Measurements from ENCODE around the gene PPP1R9B. TPM values are rescaled to one million over a fixed set of nuclear protein-coding genes. Genes with fewer than 3 reads are reported as not detected.

Gene PPP1R9B
- total RNA-seq, 1 donor from 2014 or later: 176 TPM

DNA sequence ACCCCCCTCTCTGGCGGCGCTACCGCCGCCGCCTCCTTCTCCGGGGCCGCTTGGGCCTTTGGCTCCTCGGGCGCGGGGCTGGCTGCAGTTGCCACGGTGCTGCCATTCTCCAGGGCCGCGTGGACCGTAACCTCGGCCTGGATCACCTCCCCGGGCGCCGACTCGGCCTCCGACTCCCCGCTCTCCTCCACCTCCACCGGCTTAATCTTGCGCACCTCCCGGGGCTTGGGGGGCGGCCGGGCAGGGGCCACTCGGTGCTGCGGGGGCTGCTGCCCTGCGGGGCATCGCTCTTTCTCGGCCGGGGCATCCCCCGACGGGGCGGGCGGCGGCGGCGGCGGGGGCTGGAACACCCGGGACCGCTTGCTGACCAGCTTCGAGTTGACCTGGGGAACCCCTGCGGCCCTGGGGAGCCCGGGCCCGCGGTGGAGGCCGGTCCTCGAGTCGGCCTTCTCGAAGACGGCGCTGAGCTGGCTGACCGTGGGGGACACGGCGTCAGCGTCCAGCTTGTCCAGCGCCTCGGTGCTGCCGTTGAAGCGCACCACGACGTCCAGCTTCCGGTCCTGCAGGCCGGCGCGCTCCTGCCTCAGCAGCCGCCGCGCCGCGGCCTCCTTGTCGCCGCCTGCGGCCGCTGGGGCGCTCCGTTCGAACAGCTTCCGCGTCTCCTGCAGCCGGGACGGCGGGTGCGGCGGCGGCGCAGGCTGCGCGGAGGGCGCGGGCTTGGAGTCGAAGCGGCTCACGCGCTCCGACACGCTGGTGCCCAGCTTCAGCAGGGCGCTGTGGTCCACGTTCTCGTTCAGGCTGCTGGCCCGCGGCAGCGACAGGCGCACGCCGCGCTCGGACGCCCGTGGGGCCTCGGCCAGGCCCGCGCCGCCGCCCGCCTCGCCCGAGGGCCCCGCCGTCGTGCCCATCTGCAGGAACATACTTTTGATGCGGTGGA, 792 bp downstream of the PPP1R9B start:
- peak overlapping the region; percentile 66 for H3K27ac Mint-ChIP-seq (ENCODE audit: unreplicated experiment)
- H3K27me3 Mint-ChIP-seq (ENCODE audit: unreplicated experiment): no peaks in the 10 kb centered on the region
- peak overlapping the region; percentile 86 for H3K4me3 Mint-ChIP-seq (ENCODE audit: unreplicated experiment)
- H3K36me3 Mint-ChIP-seq (ENCODE audit: unreplicated experiment): peaks cover 11% of the 10 kb centered on the region
- peaks cover 37% of the 10 kb centered on the region for H3K4me1 Mint-ChIP-seq (ENCODE audit: unreplicated experiment)
- no peak for TF ChIP-seq CTCF (IDR thresholded peaks at IDR 0.05)
- DNase-seq (ENCODE audit: extremely low spot score, unreplicated experiment): no peak
- no peaks in the 10 kb centered on the region for H3K9me3 Mint-ChIP-seq (ENCODE audit: unreplicated experiment)

- no peak for TF ChIP-seq CTCF (IDR thresholded peaks at IDR 0.05)
- Mint-ChIP-seq H3K27ac (ENCODE audit: unreplicated experiment) (peak overlapping the region; percentile 66), H3K4me3 (ENCODE audit: unreplicated experiment) (peak overlapping the region; percentile 86), H3K9me3 (ENCODE audit: unreplicated experiment) (no peaks in the 10 kb centered on the region), H3K36me3 (ENCODE audit: unreplicated experiment) (peaks cover 17% of the 10 kb centered on the region), H3K27me3 (ENCODE audit: unreplicated experiment) (no peaks in the 10 kb centered on the region), H3K4me1 (ENCODE audit: unreplicated experiment) (peaks cover 41% of the 10 kb centered on the region)
- DNase-seq (ENCODE audit: extremely low spot score, unreplicated experiment): no peak
Measured at GRCh38 chr17:50149091-50149416, 1.4 kb downstream of the PPP1R9B start.

DNA sequence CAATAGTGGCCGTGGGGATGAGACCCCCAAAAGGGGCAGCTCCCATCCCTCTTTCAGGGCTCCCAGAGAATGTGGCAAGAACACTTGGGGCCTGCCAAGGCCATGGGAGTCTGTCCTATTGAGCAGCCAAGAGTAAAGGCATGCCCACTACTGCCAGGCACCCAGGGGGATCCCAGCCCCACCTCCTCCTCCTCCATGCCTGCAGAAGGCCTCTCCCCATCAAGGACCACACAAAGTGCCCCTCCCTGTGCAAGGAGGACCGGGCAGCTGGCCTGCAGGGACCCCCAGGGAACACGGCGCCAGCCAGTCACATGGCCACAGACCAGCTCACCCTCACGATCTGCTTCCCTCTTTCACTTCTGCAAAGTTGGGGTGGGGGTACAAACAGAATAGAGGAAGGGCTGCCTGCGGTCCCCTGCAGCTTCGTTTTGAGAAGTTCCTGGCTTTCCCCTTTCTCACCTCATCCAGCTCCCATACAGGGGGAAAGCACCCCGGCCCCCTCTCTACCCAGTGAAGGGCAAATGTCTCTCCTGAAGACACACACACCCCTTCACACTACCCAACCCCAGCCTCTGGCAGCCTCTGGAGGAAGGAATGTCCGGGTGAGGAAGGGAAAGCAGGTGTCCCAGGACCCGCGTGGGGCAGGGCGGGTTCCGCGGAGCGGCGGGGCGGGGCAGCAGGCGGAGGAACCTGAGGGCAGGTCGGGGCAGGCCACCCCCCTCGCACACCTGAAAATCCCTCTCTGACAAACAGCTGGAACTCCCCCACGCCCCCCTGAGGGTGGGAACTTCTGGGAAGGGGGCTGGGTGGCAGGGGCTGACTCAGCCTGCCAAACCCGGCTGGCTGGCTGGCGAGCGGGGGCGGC, 2.0 kb downstream of the PPP1R9B start:
- Mint-ChIP-seq H3K36me3 (ENCODE audit: unreplicated experiment) (peaks cover 20% of the 10 kb centered on the region), H3K4me1 (ENCODE audit: unreplicated experiment) (peaks cover 42% of the 10 kb centered on the region), H3K27me3 (ENCODE audit: unreplicated experiment) (no peaks in the 10 kb centered on the region), H3K27ac (ENCODE audit: unreplicated experiment) (peak overlapping the region; percentile 79), H3K4me3 (ENCODE audit: unreplicated experiment) (peak overlapping the region; percentile 91), H3K9me3 (ENCODE audit: unreplicated experiment) (no peaks in the 10 kb centered on the region)
- DNase-seq (ENCODE audit: extremely low spot score, unreplicated experiment): no peak
- TF ChIP-seq CTCF (IDR thresholded peaks at IDR 0.05): peak; percentile 29

- TF ChIP-seq CTCF (IDR thresholded peaks at IDR 0.05): no peak
- no peaks in the 10 kb centered on the region for H3K9me3 Mint-ChIP-seq (ENCODE audit: unreplicated experiment)
- peaks cover 42% of the 10 kb centered on the region for H3K4me1 Mint-ChIP-seq (ENCODE audit: unreplicated experiment)
- H3K27me3 Mint-ChIP-seq (ENCODE audit: unreplicated experiment): no peaks in the 10 kb centered on the region
- DNase-seq (ENCODE audit: extremely low spot score, unreplicated experiment): no peak
- peak overlapping the region; percentile 91 for H3K4me3 Mint-ChIP-seq (ENCODE audit: unreplicated experiment)
- peak overlapping the region; percentile 79 for H3K27ac Mint-ChIP-seq (ENCODE audit: unreplicated experiment)
- H3K36me3 Mint-ChIP-seq (ENCODE audit: unreplicated experiment): peaks cover 24% of the 10 kb centered on the region
Measured at GRCh38 chr17:50147841-50148225, 2.6 kb downstream of the PPP1R9B start.

Measured in osteocyte (in vitro differentiated cells).